Measurements from ENCODE around the gene CDCA4.

DNA sequence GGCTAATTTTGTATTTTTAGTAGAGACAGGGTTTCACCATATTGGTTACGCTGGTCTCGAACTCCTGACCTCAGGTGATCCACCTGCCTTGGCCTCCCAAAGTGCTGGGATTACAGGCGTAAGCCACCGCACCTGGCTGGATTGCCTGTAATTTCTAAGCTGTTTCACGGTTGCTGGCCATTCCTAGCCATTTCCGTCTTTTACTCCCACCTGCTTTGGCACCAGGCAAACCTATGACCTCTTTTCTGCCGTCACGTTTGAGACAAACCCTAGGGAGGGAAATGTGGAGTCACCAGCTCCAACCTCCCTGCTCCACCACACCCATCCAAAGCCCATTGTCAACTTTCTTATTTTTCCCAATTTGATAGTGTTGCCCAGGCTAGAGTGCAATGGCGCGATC lies 43.1 kb upstream of the CDCA4 start:
- TF ChIP-seq CEBPB (IDR thresholded peaks at IDR 0.05): no peak
- TF ChIP-seq, protein P1, sequence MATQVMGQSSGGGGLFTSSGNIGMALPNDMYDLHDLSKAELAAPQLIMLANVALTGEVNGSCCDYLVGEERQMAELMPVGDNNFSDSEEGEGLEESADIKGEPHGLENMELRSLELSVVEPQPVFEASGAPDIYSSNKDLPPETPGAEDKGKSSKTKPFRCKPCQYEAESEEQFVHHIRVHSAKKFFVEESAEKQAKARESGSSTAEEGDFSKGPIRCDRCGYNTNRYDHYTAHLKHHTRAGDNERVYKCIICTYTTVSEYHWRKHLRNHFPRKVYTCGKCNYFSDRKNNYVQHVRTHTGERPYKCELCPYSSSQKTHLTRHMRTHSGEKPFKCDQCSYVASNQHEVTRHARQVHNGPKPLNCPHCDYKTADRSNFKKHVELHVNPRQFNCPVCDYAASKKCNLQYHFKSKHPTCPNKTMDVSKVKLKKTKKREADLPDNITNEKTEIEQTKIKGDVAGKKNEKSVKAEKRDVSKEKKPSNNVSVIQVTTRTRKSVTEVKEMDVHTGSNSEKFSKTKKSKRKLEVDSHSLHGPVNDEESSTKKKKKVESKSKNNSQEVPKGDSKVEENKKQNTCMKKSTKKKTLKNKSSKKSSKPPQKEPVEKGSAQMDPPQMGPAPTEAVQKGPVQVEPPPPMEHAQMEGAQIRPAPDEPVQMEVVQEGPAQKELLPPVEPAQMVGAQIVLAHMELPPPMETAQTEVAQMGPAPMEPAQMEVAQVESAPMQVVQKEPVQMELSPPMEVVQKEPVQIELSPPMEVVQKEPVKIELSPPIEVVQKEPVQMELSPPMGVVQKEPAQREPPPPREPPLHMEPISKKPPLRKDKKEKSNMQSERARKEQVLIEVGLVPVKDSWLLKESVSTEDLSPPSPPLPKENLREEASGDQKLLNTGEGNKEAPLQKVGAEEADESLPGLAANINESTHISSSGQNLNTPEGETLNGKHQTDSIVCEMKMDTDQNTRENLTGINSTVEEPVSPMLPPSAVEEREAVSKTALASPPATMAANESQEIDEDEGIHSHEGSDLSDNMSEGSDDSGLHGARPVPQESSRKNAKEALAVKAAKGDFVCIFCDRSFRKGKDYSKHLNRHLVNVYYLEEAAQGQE (IDR thresholded peaks at IDR 0.05; ENCODE audit: low read depth): no peak
- no peak for TF ChIP-seq TAF1 (IDR thresholded peaks at IDR 0.05; ENCODE audit: low read depth)
- TF ChIP-seq YY1 (IDR thresholded peaks at IDR 0.05; ENCODE audit: low read depth): no peak
